H1 (cell line): ENCODE measurements around the gene IL6R. TPM values are rescaled to one million over a fixed set of nuclear protein-coding genes. Genes with fewer than 3 reads are reported as not detected.

Experiments used
- CTCF ChIA-PET: fragments of 300-600 bp; sonication (Branson Sonifier 250); formaldehyde crosslinking; loops from one replicate; lab custom pipeline; 2021; ENCODE audit not compliant: partially characterized antibody; lab: Charles Lee
- POLR2A ChIA-PET: fragments of 300-600 bp; sonication (Branson Sonifier 250); formaldehyde crosslinking; loops from one replicate; lab custom pipeline; 2021; ENCODE audit warnings: inconsistent platforms; ENCODE audit not compliant: partially characterized antibody; lab: Charles Lee
- DNase-seq, 2 experiments: peaks; one replicate each; pipeline versions ENCODE4 v3.0.0 to v3.0.0-alpha.2; 2010 to 2022; ENCODE audit warnings: low spot score in 2 of 2, low read depth in 1 of 2, mixed read lengths in 1 of 2
- FAIRE-seq: peaks from 2 replicates; lab custom pipeline; 2011; peaks lifted over from hg19 to GRCh38; lab: Jason Lieb, UNC
- H2AFZ ChIP-seq: 2 replicates; pipeline ENCODE4 v1.8.1; 2012; ENCODE audit warnings: low read length, inconsistent platforms
- H2AK5ac ChIP-seq: 2 replicates; pipeline ENCODE4 v1.6.1; 2013; ENCODE audit warnings: low read depth, low read length
- H2BK120ac ChIP-seq: replicated peaks from 2 replicates; pipeline ENCODE3; 2013; ENCODE audit warnings: low read depth, low read length, inconsistent platforms
- H2BK12ac ChIP-seq: 2 replicates; pipeline ENCODE4 v1.6.1; 2013; ENCODE audit warnings: low read depth, low read length
- H2BK15ac ChIP-seq: 2 replicates; pipeline ENCODE4 v1.6.1; 2013; ENCODE audit warnings: low read length
- H2BK20ac ChIP-seq: 2 replicates; pipeline ENCODE4 v1.6.1; 2013; ENCODE audit warnings: low read length
- H2BK5ac ChIP-seq: 2 replicates; pipeline ENCODE4 v1.6.1; 2013; ENCODE audit warnings: low read depth, low read length
- H3K14ac ChIP-seq: 2 replicates; pipeline ENCODE4 v1.6.1; 2013; ENCODE audit warnings: inconsistent platforms; ENCODE audit not compliant: insufficient read length
- H3K18ac ChIP-seq: 2 replicates; pipeline ENCODE4 v1.6.1; 2013; ENCODE audit warnings: low read length; ENCODE audit errors: extremely low read depth
- H3K23ac ChIP-seq: 2 replicates; pipeline ENCODE4 v1.6.1; 2013; ENCODE audit warnings: inconsistent platforms; ENCODE audit not compliant: insufficient read length
- H3K23me2 ChIP-seq: 2 replicates; pipeline ENCODE4 v1.6.1; 2013; ENCODE audit warnings: low read depth, low read length
- H3K27ac ChIP-seq: 2 replicates; pipeline ENCODE4 v1.6.1; 2011; ENCODE audit warnings: low read depth, low read length, inconsistent platforms
- H3K27me3 ChIP-seq, 4 experiments: replicated peaks in 1 of 4; 1 replicate in 1 of 4; 2 replicates in 3 of 4; pipeline versions ENCODE4 v1.6.1 to v1.8.1; 2011 to 2013; ENCODE audit warnings: low read length in 3 of 4, mild to moderate bottlenecking in 3 of 4, inconsistent platforms in 2 of 4, mixed read lengths in 2 of 4, moderate library complexity in 1 of 4; ENCODE audit not compliant: control insufficient read depth in 3 of 4, insufficient read depth in 3 of 4; ENCODE audit errors: extremely low read depth in 1 of 4
- H3K36me3 ChIP-seq, 4 experiments: 2 replicates each; pipeline versions ENCODE4 v1.6.1 to v1.8.1; 2011 to 2013; ENCODE audit warnings: mild to moderate bottlenecking in 4 of 4, low read length in 3 of 4, moderate library complexity in 2 of 4, control low read depth in 1 of 4, inconsistent platforms in 1 of 4; ENCODE audit not compliant: insufficient read depth in 4 of 4, control insufficient read depth in 2 of 4
- H3K4ac ChIP-seq: replicated peaks from 2 replicates; pipeline ENCODE3; 2013; ENCODE audit warnings: low read length, low read depth, mixed read lengths, inconsistent platforms; ENCODE audit not compliant: insufficient read length
- H3K4me1 ChIP-seq, 4 experiments: replicated peaks in 1 of 4; 1 replicate in 1 of 4; 2 replicates in 3 of 4; pipeline versions ENCODE4 v1.6.1 to v1.8.1; 2011 to 2013; ENCODE audit warnings: low read length in 3 of 4, inconsistent platforms in 2 of 4, mixed read lengths in 1 of 4; ENCODE audit not compliant: insufficient read depth in 4 of 4, control insufficient read depth in 3 of 4
- H3K4me2 ChIP-seq, 2 experiments: 2 replicates each; pipeline versions ENCODE4 v1.6.1 to v1.8.1; 2011 to 2013; ENCODE audit warnings: low read depth in 2 of 2, low read length in 2 of 2, control low read depth in 1 of 2, inconsistent platforms in 1 of 2, mild to moderate bottlenecking in 1 of 2; ENCODE audit not compliant: insufficient read depth in 1 of 2
- H3K4me3 ChIP-seq, 4 experiments: fragments of 200-600, 300-600 bp in 1 of 4; sonication (generic), shearing (Covaris generic), sonication (Bioruptor Twin) in 1 of 4; 2 replicates each; pipeline versions ENCODE4 v1.5.1 to v1.8.1; 2011 to 2016; ENCODE audit warnings: low read length in 4 of 4, low read depth in 3 of 4, control low read depth in 2 of 4, inconsistent platforms in 2 of 4, mild to moderate bottlenecking in 2 of 4, mixed read lengths in 1 of 4, moderate library complexity in 1 of 4; ENCODE audit not compliant: insufficient read depth in 2 of 4; ENCODE audit errors: extremely low read depth in 1 of 4
- H3K56ac ChIP-seq: replicated peaks from 2 replicates; pipeline ENCODE3; 2013; ENCODE audit warnings: low read depth, mild to moderate bottlenecking, mixed read lengths, low read length, inconsistent platforms; ENCODE audit not compliant: insufficient read length
- H3K79me1 ChIP-seq: 2 replicates; pipeline ENCODE4 v1.6.1; 2013; ENCODE audit warnings: low read depth, low read length, control low read depth
- H3K79me2 ChIP-seq, 2 experiments: 2 replicates each; pipeline versions ENCODE4 v1.6.1 to v1.8.1; 2012 to 2013; ENCODE audit warnings: low read length in 2 of 2, mild to moderate bottlenecking in 2 of 2, inconsistent platforms in 1 of 2; ENCODE audit not compliant: insufficient read depth in 2 of 2, control insufficient read depth in 1 of 2
- H3K9ac ChIP-seq, 4 experiments: replicated peaks in 1 of 4; 1 replicate in 1 of 4; 2 replicates in 3 of 4; pipeline versions ENCODE4 v1.6.1 to v1.8.1; 2011 to 2013; ENCODE audit warnings: low read depth in 3 of 4, low read length in 3 of 4, control low read depth in 2 of 4, mild to moderate bottlenecking in 2 of 4, moderate library complexity in 2 of 4, inconsistent platforms in 1 of 4; ENCODE audit errors: extremely low read depth in 1 of 4
- H3K9me3 ChIP-seq, 2 experiments: 2 replicates each; pipeline versions ENCODE4 v1.6.1 to v1.8.1; 2012 to 2013; ENCODE audit warnings: mild to moderate bottlenecking in 2 of 2, moderate library complexity in 2 of 2, control low read depth in 1 of 2, inconsistent platforms in 1 of 2, low read depth in 1 of 2, low read length in 1 of 2, mixed read lengths in 1 of 2; ENCODE audit not compliant: insufficient read depth in 2 of 2
- H4K20me1 ChIP-seq, 2 experiments: replicated peaks in 1 of 2; 2 replicates each; pipeline versions ENCODE3 to v1.8.1; 2011 to 2013; ENCODE audit warnings: inconsistent platforms in 2 of 2, low read length in 2 of 2, mild to moderate bottlenecking in 1 of 2; ENCODE audit not compliant: insufficient read depth in 2 of 2, control insufficient read depth in 1 of 2
- H4K5ac ChIP-seq: 2 replicates; pipeline ENCODE4 v1.6.1; 2013; ENCODE audit warnings: low read length, low read depth, mixed read lengths, inconsistent platforms; ENCODE audit not compliant: insufficient read length
- H4K8ac ChIP-seq: 2 replicates; pipeline ENCODE4 v1.8.0; 2013; ENCODE audit warnings: mild to moderate bottlenecking, moderate library complexity, low read length, inconsistent platforms; ENCODE audit not compliant: insufficient read depth; ENCODE audit errors: extremely low read depth
- H4K91ac ChIP-seq: replicated peaks from 2 replicates; pipeline ENCODE3; 2013; ENCODE audit warnings: low read length, mixed read lengths, inconsistent platforms; ENCODE audit not compliant: insufficient read length
- CEBPB ChIP-seq: IDR thresholded peaks from 2 replicates; pipeline ENCODE4 v1.6.1; 2012; ENCODE audit warnings: low read depth, low read length
- EGR1 ChIP-seq: IDR thresholded peaks from 2 replicates; pipeline ENCODE4 v1.6.1; 2011; ENCODE audit warnings: low read depth, low read length, borderline replicate concordance
- GABPA ChIP-seq: IDR thresholded peaks from 2 replicates; pipeline ENCODE4 v1.6.1; 2011; ENCODE audit warnings: mild to moderate bottlenecking, low read length, moderate library complexity, borderline replicate concordance; ENCODE audit not compliant: insufficient read depth
- GTF2F1 ChIP-seq: IDR thresholded peaks from 2 replicates; pipeline ENCODE4 v1.6.1; 2012; ENCODE audit warnings: low read depth, low read length, improper control_type of control experiment, borderline replicate concordance
- HDAC2 ChIP-seq, 2 experiments: fragments of 300-600 bp in 1 of 2; sonication (generic) in 1 of 2; IDR thresholded peaks; 2 replicates each; pipeline ENCODE4 v1.6.1; 2011 to 2012; ENCODE audit warnings: low read depth in 2 of 2, low read length in 2 of 2, mild to moderate bottlenecking in 2 of 2, moderate library complexity in 2 of 2, borderline replicate concordance in 1 of 2, inconsistent platforms in 1 of 2
- HDAC6 ChIP-seq: IDR thresholded peaks from one replicate; pipeline ENCODE4 v1.7.1; 2012; ENCODE audit warnings: low read depth, mild to moderate bottlenecking, inconsistent platforms, low read length, moderate library complexity
- POLR2A ChIP-seq, 2 experiments: IDR thresholded peaks; 1 replicate in 1 of 2; 2 replicates in 1 of 2; pipeline ENCODE4 v1.6.1; 2011; ENCODE audit warnings: low read depth in 2 of 2, low read length in 2 of 2, mild to moderate bottlenecking in 2 of 2; ENCODE audit errors: control extremely low read depth in 1 of 2
- SIX5 ChIP-seq: IDR thresholded peaks from 2 replicates; pipeline ENCODE4 v1.6.1; 2011; ENCODE audit warnings: mild to moderate bottlenecking, low read depth, low read length
- TAF1 ChIP-seq: IDR thresholded peaks from 2 replicates; pipeline ENCODE4 v1.6.1; 2011; ENCODE audit warnings: mild to moderate bottlenecking, low read depth, low read length
- TAF7 ChIP-seq: optimal IDR thresholded peaks from 2 replicates; pipeline ENCODE3; 2011; ENCODE audit warnings: low read depth, mild to moderate bottlenecking, inconsistent platforms, low read length, moderate library complexity, borderline replicate concordance
- WGBS, 2 experiments: shearing (Covaris generic) in 1 of 2; methylation state at CpG; one replicate each; pipeline versions ENCODE4 v1.1.6 to v1.1.7; 2013 to 2015; ENCODE audit warnings: low lambda C conversion rate in 2 of 2, mixed read lengths in 2 of 2, inconsistent platforms in 1 of 2, low coverage in 1 of 2, missing lambda C conversion rate in 1 of 2; ENCODE audit not compliant: insufficient replicate concordance in 2 of 2, insufficient coverage in 1 of 2, insufficient read length in 1 of 2; ENCODE audit errors: extremely low coverage in 1 of 2, missing lambda C conversion rate in 1 of 2; 5-methylcytosine and 5-hydroxymethylcytosine counted together
- polyA plus RNA-seq, 7 experiments: library from polyadenylated mRNA; depleted of rRNA in 3 of 7; stranded (reverse) in 5 of 7; unstranded in 2 of 7; fragments of >200 nt in 5 of 7; fragments of 200-250 nt in 2 of 7; gene quantifications; 1 replicate in 5 of 7; 2 replicates in 1 of 7; 4 replicates in 1 of 7; pipeline versions ENCODE4 v1.2.1 to v1.2.3, GENCODE V29; 2011 to 2013; ENCODE audit warnings: missing spikeins in 2 of 7, mixed read lengths in 2 of 7
- total RNA-seq: library from RNA; stranded (reverse); fragmentation: NEBNext Ultra II Directional; extraction: Animal tissue kit (Norgen Biotek cat#: 25700); gene quantifications from 2 replicates; pipeline ENCODE4 v1.2.1, GENCODE V29; 2021

Gene IL6R
- total and polyA plus RNA-seq, 2 of the 8 experiments (the other 6 are each of a cell fraction or from before 2014, with no cell fraction given) = 2.3 to 3.0 TPM

DNA sequence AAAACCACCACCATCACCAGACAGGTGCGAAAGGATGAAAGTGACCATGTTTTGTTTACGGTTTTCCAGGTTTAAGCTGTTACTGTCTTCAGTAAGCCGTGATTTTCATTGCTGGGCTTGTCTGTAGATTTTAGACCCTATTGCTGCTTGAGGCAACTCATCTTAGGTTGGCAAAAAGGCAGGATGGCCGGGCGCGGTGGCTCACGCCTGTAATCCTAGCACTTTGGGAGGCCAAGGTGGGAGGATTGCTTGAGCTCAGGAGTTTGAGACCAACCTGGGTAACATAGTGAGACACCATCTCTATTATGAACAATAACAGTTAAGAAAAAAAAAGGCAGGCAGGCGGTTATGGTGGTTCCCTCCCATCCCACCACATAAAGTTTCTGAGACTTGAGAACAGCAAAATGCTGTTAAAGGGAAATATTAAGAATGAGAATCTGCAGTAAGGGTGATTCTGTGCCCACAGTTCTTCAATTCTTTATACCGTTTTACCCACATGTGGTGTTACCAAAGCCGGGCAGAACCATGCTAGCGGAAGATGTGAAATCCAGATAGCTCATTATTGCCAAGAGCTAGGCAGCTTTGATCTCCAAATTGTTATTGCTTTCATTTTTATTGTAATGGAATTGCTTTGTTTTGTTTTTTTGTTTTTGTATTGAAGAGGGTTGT is 62.4 kb downstream of the IL6R start:
- H3K27me3 ChIP-seq = no peaks in the 10 kb centered on the region

More for the DNA sequence above, 62.4 kb downstream of the IL6R start:
- no peaks in the 10 kb centered on the region for H3K79me1 ChIP-seq
- H3K4ac ChIP-seq = no peak overlapping the region
- CTCF ChIA-PET = interaction anchor here (0.6 to 4.8 kb wide), 10 partner anchors 13 to 1542 kb away, joined by 3 to 30 read pairs (median 4); no protein-coding TSS in a partner anchor
- no peak overlapping the region for H2BK12ac ChIP-seq
- POLR2A ChIA-PET = interaction anchor here (0.6 to 1.1 kb wide), 4 partner anchors 44 to 534 kb away, joined by 3 read pairs; no protein-coding TSS in a partner anchor
- no peaks in the 10 kb centered on the region for H4K20me1 ChIP-seq
- no peak overlapping the region for H2AFZ ChIP-seq
- no peaks in the 10 kb centered on the region for H3K23me2 ChIP-seq
- H4K8ac ChIP-seq = no peak overlapping the region
- H2BK5ac ChIP-seq = no peak overlapping the region
- no peak for FAIRE-seq
- H3K56ac ChIP-seq = no peak overlapping the region
- 93% methylated on average over 11 of the region's 11 CpGs; no CpG with 5 or more reads in 1 of the 2 experiments for WGBS, 2 experiments
- H3K79me2 ChIP-seq = no peaks in the 10 kb centered on the region
- no peaks in the 10 kb centered on the region for H3K9me3 ChIP-seq
- no peak overlapping the region for H3K4me2 ChIP-seq
- no peak overlapping the region for H3K23ac ChIP-seq
- H3K36me3 ChIP-seq = no peaks in the 10 kb centered on the region
- DNase-seq = no peak
- H2BK20ac ChIP-seq = no peak overlapping the region
- no peak overlapping the region for H3K18ac ChIP-seq
- TF ChIP-seq GTF2F1 (no peak), TAF7 (no peak), GABPA (no peak), EGR1 (no peak), HDAC2 (IDR thresholded peaks at IDR 0.05; ENCODE audit: borderline replicate concordance in 1 of 2, low read depth in 2 of 2, low read length in 2 of 2) (no peak), HDAC6 (no peak), CEBPB (no peak), SIX5 (no peak), POLR2A (IDR thresholded peaks at IDR 0.05; ENCODE audit: control extremely low read depth in 1 of 2, low read depth in 2 of 2, low read length in 2 of 2) (no peak), TAF1 (no peak)
- TF ChIP-seq, all 59 proteins: peak for 0
- Histone ChIP-seq H3K4me1 (peaks cover 0 to 4% (median 2%) of the 10 kb centered on the region in 4 experiments; a peak in 4 of 7 replicates), H3K9ac (no peak overlapping the region), H3K27ac (no peak overlapping the region), H3K4me3 (no peak overlapping the region), H4K91ac (no peak overlapping the region), H2BK120ac (no peak overlapping the region), H3K14ac (no peak overlapping the region), H2AK5ac (no peak overlapping the region), H2BK15ac (no peak overlapping the region), H4K5ac (no peak overlapping the region)
